Embryonic facial prominence (tissue), 1 donor: Measurements from ENCODE around the gene LAMA5.

Experiments used
- DNase-seq: peaks from one replicate; pipeline ENCODE4 v3.0.0-alpha.2; 2016; ENCODE audit errors: extremely low spot score

The LAMA5 gene

DNA sequence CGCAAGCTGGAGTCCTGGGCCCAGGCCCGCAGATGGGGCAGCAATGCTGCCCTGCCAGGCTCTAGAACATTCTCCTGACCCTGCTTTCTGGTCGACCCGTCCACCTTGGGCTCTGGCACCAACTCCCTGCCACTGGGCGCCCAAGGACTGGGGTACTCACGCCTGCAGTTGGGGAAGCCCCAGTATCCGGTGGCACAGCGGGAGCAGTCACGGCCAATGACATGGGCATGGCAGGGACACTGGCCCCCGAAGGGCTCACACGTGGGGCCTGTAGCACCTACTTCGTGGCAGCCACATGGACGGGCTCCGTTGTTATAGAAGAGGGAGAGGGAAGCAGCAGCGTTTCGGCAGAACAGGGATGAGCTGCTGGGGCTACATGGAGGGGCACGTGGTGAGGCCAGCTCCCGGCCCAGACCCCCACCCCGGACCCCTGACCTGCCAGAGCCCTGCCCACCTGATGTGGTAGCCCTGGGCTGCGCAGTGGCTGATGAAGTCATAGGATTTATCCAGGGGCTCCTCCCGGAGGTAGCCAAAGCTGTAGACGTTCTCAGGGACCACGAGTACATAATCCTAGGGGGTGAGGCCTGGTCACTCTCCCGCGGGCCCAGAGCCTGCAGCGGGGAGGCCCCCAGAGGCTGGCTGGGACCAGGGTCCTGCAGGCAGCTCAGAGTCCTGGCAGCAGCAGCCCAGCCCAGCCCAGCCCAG is 38.3 kb downstream of the LAMA5 start:
- no peak for DNase-seq

GRCh38 chr20:62327726-62328495 is 39.2 kb downstream of the LAMA5 start:
- DNase-seq = no peak

- DNase-seq = no peak
These were observed 40.0 kb downstream of the LAMA5 start for GRCh38 chr20:62326959-62327725.

- DNase-seq = no peak
These were observed 40.6 kb downstream of the LAMA5 start for GRCh38 chr20:62326559-62326958.

DNA sequence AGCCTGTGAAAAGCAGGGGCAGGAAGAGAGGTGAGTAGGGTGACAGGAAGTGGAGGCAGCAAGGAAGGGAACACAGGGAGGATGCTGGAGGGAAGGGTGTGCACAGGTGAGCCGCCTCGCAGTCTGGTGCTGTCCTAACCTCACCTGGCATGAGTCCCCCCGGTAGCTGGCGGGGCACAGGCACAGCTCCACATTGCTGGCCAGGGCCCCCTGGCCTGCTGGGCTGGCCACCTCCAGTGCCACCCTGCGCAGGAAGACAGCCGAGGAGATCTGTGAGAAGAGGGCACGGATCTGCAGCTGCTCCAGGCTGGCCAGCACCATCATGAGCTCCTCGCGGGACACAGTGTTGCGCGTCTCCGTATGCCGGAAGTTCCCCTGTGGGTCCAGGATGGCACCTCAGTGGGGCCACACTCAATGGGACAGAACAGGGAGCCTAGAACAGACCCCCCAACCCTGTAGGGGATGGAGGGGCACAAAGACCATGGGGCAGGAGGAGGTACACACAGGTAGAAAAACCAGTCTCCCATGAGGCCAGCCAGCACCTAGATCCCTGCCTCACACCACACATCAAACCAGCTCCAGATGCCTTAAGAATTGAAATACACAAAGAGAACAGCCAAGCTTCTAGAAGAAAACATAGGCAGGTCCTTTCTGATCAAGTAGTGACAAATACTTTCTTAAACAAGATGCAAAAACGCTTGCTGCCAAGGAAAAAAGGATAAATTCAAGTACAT is 41.8 kb downstream of the LAMA5 start:
- no peak for DNase-seq

DNA sequence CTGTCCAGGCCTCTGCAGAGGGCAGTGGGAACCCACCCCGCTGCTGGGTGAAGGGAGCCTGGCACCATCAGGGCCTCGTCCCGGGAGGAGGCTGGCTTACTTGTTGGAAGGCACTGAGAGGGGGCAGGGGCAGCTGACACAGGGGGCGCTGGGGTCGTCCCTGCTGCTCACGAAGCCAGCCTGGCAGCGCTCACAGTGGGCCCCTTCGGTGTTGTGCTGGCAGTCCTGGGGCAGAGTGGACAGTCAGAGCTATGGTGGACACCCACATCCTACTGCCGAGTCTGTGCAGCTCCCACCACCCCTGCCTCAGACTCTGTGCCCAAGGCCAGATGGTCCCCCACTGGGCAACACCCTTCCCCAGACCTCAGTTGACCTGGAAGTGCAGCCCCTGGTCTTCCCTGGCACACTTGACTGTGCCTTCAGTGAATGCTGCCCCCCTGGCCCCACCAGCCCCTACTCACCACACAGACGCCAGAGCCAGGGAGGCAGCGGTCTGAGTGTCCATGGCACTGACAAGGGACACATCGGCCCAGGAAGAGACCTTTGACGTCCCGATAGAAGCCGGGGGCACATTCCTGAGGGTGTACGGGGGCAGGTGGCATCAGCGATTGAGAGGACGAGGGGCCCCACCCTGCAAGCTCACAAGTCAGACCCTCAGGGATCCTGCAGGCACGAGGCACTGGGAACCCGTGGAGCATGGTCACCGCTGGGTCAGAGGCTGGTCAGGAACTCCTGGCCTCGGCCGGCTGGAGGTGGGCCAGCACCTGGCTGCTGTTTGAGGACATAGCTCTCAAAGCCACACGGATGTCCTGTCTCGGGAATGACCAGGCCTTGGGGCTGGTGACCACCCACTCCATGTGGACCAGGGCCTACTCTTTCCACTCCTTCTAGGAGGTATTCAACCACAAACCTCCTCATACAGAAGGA is 42.9 kb downstream of the LAMA5 start:
- no peak for DNase-seq

GRCh38 chr20:62323146-62323979 is 43.7 kb downstream of the LAMA5 start:
- DNase-seq = no peak

GRCh38 chr20:62322492-62323041 is 44.5 kb downstream of the LAMA5 start:
- DNase-seq = no peak

GRCh38 chr20:62321975-62322374 is 45.1 kb downstream of the LAMA5 start:
- DNase-seq = no peak

DNA sequence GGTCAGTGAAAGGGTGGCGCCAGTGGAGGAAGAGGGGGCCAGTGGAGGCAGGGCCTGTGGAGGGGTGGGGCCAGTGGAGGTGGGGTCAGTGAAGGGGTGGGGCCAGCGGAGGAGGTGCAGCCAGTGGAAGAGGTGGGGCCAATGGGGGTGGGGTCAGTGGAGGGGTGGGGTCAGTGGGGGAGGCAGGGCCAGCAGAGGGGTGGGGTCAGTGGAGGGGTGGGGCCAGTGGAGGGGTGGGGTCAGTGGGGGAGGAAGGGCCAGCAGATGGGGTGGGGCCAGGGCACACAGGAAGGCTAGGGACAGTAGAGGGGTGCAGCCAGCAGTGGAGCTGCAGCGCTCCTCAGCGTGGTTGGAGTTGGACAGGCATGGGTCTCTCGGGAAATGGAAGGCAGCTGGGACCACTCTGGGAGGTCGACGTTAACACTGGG is 45.6 kb downstream of the LAMA5 start:
- no peak for DNase-seq

GRCh38 chr20:62320581-62321354 is 46.3 kb downstream of the LAMA5 start:
- no peak for DNase-seq

DNA sequence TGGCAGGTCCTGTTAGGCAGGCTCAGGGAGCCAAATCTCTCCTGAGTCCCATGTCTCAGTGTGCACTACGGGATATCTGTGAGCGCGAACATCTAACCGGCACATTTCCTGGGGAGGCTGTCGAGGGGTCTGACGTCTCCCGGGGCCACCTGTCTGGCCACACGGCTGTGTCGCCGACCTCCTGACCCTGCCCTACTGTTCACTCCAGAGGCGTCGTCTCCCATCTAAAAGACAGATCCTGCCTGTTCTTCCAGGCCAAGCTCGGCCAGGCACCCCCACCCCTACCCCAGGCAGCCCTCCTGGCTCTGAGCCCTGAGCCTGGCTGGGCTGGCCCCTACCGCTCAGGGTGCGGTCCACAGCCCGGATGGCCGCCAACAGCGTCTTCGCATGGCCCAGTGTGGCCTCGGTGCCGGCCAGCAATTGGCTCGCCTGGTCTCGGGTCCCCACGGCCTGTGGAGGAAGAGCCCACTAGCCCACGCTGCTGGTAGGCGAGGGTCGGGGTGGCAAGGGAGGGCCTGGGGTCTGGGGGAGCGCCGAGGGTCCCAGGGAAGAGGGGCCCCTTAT is 47.7 kb downstream of the LAMA5 start:
- DNase-seq = no peak

DNA sequence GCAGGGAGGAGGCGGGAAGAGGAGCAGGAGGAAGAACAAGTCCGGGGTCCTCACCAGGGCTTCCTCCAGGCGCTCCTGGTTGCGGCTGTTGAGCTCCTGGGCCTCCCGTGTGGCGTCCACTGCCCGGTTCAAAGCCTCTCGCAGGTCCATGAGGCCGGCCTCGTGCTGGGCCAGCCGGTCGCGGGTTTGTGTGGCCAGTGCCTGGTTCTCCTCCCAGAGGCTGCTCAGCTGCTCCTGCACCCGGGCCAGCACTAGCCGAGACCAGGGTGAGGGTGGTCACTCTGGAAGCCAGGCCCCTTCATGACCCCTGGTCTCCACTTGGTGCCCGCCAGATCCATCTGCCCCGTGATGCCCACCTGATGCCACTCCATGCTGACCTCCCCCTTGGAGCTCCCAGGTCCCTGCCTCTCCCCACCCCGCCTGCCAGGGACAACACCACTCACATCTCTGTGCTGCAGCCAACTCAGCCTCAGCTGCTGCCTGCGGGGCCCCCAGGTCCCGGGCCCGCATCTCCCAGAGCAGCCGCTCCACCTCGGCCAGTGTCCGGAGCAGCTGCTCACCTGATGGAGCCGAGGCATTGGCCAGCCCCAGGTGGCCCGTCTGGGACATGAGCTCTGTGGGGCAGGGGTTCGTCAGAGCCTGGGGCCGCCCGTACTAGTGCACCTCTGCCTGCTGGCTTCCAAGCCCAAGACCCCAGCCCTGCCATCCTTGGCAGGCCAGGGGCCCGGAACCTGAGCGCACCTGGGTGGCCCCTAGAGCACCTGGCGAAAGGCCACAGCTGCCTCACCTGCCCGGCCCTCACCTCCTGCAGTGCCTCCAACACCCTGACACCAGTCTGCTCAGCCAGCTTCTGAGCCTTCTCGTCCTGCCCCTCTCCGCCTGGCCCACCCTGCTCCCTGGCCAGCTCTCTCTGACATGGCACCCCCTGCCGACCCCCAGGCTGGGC is 48.4 kb downstream of the LAMA5 start:
- no peak for DNase-seq

GRCh38 chr20:62317167-62317655 is 49.9 kb downstream of the LAMA5 start:
- no peak for DNase-seq

- no peak for DNase-seq
These were observed 50.6 kb downstream of the LAMA5 start for GRCh38 chr20:62316331-62317166.

DNA sequence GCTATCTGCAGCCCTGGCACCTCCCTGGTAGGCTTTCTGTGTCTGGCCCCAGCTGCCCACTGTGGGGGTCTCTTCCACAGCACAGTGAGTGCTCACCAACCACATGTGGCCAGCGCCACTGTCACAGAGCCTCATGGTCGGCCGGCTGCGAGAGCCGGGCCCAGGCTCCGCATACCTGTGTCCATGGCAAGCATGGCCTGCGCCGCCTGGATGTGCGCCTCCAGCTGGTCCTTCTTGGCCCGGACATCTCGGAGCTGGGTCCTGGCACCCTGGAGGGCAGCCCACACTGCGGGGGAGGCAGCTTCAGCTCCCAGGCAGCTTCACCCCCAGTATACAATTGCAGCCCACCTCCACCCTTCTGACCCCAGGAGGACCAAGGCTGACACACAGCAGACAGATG is 51.3 kb downstream of the LAMA5 start:
- DNase-seq = no peak
